GM21786 (cell line): ENCODE measurements around the gene FRRS1L.
A peak's percentile ranks its signal among the peaks of the same experiment; 100 is the strongest.

Source experiments
- ATAC-seq: cut with Tn5 transposase; IDR thresholded peaks from one replicate; pipeline ENCODE4 v1.9.1; 2021; ENCODE audit not compliant: unreplicated experiment

The FRRS1L gene

DNA sequence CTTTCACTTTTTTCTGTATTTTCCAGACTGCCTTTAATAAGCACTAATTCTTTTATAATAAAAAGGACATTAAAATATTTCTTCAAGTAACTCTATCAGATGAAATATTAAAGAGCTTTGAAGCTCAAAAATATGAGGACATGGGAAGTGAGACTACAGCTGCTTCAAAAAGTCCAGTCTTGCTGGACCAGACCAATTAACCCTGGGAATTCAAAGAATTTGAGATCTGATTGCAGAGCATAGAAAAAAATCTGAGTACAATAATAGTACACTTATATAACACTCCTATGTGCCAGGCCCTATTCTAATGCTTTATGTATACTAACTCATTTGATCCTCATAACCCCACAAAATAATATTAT is 57.1 kb downstream of the FRRS1L start:
- ATAC-seq = no peak

DNA sequence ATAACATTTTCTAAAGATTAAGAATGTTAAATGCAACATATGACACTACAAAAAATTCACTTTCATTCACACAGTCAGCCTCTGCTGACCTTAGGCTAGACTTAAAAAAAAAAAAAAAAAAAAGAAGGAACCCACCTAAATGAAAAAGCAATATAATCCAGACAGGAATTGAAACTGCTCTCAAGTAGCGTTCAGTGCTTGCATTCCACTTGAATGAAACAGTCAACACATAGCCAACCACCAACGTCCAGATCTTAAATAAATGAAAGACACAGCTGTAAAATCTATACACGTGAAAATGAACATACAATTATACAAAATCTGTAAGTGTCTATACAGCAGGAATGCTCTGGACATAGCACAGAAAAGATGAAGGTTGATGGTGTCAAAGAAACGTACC is 58.7 kb downstream of the FRRS1L start:
- ATAC-seq = peak; percentile 37

DNA sequence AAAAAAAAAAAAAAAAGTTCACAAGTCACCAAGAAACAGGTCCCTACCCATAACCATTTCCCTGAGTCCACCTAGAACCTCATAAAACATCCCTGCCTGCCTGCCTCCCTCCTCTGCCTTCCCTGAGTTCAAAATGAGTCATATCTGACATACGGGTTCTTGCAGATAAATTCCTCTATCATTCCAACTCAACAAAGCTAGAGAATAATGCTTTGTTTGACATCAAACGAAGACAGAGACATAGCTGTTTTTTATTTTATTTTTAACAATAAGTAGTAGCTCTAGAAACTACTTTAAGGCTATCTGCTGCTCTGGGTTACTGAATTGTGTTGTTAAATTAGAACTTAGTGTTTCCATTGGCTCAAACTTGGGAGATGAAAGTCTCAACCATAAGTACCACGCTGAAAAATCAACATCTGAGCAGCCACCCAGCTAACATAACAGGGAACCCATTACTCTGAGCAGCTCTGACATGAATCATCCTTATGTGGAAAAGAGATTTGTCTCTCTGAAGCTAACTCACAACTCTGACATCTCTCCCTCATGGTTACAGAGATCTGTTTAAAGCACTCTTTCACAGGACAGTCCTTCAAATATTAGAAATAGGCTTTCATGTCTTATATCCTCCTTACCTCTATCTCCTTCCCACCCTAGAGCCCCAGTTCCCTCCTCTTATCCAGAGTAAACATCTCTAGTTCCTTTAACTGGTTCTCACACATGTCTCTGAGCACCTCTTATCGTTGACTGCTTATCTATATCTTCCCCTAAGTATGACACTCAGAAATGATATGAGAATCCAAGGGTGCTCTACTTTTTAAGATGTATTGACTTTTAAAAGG is 59.4 kb downstream of the FRRS1L start:
- ATAC-seq = no peak

DNA sequence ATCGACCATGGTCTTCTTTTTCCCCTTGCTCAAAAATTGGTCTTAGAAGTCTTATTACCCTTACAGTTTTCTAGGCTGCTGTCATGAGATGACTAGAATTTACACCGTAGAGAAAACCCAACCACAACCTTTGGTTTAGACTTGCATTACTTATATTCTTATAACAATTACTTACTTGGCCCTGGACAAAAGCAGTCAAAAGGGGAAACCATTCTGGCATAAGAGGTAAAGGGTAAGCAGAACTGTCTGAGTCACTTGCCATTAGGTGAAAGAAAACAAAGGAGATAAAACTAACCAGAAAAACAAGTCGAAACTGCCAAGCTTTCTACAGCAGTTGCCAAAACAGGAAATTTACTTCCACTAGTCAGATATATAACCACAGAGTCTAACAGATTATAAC is 65.2 kb downstream of the FRRS1L start:
- peak; percentile 73 for ATAC-seq

DNA sequence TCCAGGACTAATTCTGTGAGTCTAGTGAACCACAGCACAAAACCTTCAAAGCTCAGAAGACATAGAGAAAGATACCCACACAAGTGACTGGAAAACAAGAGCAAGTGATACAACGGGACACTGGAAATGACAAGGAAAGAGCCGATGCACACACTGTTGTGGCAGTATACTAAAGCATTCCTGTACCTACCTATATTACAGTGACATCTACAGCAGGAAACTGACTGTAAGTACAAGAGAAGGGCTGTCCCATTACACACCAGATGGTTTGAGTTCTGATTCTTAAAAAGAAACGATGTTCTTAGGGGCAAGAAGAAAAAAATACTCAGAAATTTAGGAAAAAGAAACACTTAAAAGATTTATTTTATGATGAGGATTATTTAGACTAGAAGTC is 65.8 kb downstream of the FRRS1L start:
- no peak for ATAC-seq

DNA sequence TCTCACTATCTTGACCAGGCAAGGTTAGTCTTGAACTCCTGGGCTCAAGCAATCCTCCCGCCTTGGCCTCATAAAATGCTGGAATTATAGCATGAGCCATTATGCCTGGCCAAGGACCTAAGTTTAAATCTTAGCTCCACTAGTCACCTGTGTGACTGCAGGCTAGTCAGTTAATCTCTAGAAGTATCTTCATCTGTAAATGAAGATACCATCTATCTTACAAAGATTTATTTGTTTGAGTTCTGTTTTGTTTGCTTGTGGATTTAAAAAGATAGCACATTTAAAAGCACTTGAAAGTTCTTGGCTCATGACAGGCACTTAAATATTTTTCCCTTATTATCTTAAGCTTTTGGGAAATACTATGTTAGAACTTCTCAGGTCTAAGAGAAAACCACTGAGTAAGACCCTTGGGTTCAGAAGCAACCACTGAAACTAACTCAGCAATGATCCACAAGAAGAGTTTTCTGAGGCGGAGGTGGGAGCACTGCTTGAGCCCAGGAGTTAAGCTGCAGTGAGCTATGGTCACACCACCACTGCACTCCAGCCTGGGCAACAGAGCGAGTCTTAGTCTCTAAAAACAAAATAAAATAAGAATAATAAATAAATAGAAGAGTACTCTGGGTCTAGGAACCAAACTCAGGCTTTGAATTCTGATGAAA is 66.4 kb downstream of the FRRS1L start:
- no peak for ATAC-seq

DNA sequence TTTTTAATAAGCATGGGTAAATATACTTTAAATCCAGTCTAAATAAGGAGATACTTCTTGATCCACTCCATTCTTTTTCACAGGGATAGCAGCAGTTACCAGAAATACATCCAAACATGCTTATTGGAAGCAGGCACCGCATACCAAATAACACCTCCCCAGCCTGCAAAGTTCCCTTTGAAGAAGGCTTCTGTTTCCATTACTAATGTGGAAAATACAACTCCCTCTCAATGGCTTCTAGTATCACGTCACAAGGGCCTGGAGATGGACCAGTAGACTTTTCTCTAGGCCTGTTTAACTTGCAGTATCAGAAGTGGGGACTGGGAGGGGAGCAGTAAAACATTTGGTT is 68.1 kb downstream of the FRRS1L start:
- no peak for ATAC-seq

DNA sequence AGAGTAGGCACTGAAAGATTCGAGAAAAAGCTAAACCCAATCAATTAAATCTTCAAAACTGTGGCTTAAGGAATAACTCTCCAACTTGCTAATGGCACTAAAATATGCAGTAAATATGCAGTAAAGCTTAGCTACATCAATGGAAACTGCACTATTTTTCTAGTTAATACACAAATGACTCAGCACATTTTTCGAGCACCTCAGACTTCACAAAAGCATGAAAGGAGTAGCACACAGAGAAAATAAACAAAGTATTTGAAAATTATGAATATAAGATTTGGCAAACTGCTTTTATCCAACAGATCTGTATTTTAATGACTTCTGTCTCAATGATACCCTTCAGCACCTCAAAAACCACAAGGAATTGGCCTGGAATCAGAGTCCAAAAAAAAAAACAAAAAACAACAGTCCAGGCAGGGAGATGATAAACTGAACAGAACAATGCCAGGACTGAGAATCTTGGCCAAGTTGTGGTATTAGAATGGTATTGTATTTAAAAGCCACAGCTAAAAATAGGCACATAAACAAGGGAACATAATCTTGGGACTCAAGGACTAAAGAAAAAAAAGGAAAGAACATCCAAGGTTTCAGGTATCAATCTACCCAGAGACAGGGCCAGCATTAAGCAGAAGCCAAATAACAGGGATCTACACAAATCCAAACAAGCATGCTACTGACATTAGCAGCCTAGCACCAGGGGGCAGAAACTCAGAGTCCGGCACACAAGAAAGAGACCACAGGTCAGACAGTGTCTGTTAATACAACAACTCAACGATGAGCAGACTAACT is 68.7 kb downstream of the FRRS1L start:
- ATAC-seq = no peak

DNA sequence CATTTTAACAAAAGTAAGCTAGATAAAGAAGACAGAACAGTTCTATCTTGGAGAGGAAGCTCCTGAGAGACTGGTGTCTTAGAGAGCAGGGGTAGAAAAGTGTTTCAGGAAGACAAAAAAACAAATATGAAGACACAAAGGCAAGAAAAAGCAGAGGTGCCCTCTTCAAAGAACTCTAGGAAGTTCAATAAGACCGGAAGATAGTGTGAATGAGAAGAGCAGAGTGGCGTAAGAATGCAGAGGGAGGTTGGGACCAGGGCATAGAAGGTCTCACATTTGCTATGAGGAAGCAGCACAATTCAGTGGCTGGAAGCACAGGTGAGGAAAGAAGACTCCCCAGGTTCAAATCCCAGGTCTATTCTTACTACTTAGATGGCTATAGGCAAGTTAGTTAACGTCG is 69.9 kb downstream of the FRRS1L start:
- no peak for ATAC-seq

DNA sequence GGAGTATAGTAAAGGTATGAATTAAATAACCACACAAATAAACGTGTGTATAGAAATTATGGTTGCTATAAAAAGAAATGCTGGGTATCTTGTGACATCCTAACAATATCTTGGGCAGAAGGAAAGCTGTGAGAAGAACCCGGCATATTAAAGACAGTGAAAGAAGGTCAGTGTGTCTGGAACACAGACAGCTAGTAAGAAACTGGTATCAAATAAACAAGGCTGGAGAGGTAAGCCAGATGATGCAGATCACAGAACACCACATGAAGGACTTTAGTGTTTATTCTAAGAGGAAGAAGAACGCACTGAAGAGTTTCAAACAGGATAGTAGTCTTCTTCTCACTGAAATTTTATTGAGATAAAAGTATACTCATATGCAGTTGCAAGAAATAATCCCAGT is 71.7 kb downstream of the FRRS1L start:
- no peak for ATAC-seq

DNA sequence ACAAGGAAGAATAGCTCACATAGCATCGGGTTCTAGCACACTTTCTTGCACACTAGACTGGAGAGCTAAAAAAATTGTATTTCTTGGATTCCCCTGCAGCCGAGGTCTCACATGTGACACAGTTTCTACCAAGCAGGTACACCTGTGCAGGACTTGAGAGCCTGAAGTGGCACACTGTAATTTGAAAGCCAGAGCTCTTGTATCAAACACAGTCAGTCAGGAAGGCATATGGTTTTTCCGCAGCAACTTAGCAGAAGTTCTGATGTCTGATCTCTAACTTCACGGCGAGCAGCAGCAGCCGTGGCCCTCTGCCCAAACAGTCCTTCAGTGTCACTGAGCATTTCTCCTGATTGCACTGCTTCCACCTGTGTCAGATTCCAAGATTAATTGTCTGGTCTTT is 72.8 kb downstream of the FRRS1L start:
- no peak for ATAC-seq

DNA sequence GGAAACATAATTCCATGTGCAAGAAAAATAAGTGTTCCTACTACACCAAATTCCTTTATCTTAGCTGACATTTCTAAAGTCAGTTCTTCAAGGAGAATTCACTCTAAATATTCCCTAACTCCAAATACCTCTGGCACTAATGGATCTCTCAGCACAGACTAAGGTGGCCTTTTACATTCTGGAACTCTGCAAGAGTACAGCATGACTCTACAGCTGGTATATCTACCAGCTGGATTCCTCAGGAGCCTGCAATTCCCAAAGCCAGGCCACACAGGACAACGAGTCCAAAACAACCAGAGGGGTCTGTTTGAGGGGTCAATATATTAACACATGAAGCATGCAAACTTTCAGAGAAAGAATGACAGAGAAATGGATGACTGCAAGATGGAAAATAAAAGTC is 74.5 kb downstream of the FRRS1L start:
- ATAC-seq = no peak

DNA sequence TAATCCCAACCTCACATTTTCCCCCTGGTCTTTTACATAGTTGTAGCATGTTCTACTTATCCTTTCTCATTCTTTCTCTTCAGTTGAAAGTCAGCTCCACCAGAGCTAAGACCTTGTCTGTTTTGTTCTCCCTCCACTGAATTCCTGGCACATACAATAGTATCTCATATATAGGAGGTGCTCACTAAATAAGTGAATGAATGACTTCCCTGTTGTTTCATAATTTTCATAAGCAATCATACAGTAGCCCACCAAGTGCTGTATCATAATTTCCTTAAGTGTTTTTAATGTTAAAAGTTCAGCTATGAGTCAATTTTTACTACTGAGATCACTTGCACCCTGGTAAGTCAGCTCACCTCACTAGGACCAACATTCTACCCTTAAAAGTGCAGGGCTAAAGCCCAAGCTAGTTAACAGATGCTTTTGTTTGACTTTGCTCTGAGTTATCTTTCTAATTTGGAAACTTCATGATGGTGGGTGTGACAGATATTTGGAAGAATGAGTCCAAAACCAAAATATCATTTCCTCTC is 74.9 kb downstream of the FRRS1L start:
- ATAC-seq = no peak

DNA sequence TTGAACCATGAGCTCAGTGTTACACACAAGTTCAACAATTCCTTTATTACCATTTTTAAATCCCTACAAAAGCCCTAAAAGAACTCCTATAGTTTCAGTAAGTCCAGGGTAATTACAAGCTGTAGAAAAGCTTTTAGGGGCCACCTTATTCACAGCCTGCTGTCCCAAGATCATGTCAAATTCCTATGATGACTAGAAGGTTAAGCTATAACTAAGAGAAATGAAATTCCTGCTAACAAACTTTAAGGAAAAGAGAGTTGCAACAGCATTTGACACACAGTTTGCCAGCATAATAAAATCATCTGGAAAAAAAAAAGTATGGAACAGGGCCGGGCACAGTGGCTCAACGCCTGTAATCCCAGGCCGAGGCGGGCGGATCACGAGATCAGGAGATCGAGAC is 78.8 kb downstream of the FRRS1L start:
- ATAC-seq = no peak

DNA sequence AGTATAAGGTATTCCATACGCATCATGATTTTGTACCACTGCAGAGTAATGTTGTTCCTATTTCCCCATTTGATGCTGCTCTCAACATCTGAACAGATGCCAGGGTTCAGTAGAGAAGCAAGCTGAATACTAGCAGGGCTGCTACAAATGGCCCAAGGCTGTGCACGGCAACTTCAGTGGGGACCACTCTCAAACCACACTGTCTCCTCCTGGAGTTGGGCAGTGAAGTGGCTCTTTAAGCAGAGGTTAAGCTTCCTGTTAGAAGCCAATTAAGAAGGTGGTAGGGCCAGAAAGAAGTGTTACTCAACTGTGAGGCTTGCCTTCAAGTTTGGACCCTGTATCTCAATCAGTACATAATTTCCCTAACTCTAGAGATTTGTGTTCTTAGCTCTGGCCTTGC is 79.3 kb downstream of the FRRS1L start:
- no peak for ATAC-seq

DNA sequence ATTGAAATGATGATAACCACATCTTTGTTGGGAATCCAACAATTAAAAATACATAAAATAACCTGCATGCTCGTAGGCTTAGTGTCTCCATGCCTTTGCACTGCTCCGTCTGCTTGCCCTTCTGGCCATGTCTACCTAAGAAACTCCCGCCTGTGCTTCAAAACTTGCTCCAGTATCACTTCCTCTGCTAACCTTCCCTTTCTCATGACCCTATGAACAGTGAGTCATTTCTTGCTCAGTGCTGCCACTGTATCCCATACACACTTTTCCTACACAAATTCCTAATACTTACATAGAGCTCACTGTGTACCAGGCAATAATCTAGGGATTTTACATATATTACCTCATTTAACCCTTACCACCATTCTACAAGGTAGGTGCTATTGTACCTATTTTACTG is 80.8 kb downstream of the FRRS1L start:
- peak; percentile 84 for ATAC-seq

DNA sequence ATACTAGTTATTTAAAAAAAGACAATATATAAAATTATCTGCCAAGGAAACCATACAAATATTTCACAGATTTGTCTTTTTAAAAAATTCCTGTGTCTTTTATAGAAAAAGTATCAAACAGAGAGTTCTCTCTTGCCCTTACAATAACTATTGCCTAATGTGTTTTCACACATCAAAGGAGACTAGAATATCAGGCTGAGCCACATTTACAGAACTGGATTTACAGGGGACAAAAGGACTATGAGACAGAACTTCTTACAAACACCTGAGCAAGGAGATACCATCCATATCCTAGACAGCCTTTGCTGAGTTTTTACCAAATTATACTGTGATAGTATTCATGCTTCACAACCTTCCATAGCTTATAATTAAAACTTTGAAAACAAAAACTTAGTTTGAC is 81.5 kb downstream of the FRRS1L start:
- ATAC-seq = no peak

DNA sequence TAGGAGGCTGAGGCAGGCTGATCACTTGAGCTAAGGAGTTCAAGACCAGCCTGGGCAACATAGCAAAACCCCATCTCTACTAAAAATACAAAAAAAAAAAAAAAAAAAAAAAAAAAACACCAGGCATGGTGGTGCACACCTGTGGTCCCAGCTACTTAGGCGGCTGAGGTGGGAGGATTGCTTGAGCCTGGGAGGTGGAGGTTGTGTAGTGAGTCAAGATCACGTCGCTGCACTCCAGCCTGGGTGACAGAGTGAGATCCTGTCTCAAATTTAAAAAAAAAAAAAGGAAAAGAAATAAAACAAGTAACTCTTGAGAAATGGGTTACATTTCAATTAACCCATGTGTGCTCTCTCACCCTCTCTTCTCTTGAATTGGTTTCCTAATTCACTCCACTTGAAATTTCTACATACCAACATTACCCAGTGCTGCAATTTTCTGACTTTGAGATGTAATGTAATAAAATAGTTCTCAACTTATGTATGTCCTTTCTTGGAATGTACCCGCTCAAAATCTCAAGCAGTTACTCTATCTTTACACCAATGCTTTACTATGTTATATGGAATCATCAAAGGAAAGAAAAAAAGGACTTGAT is 83.1 kb downstream of the FRRS1L start:
- ATAC-seq = no peak

DNA sequence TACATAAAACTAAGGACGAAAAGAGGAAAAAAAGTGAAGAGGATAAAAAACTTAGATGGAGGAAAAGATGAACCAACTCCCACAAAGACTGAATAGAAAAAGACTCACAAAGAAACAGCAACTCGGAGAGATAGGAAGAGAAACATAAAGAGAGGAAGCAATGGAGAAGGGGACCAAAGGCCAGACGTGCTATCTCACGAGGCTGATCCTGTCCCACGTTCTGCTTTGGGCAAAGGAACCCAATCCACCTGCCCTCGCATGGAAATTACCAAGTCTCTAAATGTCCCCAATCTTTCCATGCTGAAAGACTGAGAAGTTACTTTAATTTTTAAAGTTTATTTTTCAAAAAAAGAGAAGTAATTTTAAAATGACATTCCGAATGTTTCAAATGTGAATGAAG is 83.9 kb downstream of the FRRS1L start:
- ATAC-seq = no peak

DNA sequence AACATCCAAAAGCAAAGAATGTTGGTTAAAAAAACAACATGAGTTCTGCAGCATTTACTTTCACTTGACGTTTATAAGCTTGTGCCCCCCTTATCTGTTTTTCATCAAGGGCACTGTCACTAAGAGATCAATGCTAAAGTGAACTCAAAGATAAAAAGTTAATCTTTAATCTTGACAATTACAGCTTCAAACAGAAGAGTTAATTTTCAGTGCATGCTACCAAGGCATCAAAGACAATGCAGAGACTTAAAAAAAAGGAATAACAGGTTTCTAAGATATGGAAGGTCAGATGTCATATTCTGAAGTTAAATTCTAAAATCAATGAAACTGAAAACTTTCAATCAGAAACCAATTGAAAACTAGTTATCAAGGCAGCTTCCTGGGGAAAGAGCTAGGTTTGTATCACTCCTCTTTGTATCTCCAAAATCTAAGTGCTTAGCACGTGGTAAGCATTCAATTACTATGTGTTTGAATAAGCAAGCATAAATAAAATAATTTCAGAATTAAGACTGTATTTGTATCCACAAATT is 84.9 kb downstream of the FRRS1L start:
- ATAC-seq = no peak
